ENCODE data around the gene HOXB5.

Gene HOXB5

DNA sequence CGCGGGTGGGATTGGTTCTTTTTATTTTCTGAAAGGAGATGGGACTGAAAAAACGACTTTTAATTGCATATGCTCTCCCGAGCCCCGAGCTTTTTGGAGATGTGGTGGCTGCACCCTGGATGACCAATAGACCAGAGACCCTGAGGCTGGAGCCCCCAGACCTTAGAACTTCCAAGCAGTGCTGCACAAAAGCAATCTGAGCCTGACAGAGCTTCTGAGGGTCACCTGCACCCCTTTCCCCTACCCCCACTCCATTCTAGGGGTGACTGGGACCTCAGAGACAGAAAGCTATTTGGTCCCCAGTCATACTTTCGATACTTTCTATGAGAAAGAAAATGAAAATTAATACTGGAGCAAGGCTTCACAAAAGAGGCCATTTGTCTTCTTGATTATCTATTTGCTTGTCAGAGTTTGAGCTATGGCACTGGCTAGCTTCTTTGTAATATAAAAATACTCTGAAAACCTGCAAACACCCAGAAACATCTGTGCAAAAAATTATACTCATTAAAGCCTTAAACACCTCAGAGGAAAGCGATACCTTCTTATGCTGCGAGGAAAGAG lies 19.0 kb downstream of the HOXB5 start:
- Histone ChIP-seq H3K36me3 (no peaks in the 10 kb centered on the region), H3K4me1 (no peaks in the 10 kb centered on the region), H3K9me3 (no peaks in the 10 kb centered on the region), H3K4me3 (ENCODE audit: low read depth, low read length) (no peak overlapping the region), H3K27me3 (peaks cover 96% of the 10 kb centered on the region)
- TF ChIP-seq, protein P1, sequence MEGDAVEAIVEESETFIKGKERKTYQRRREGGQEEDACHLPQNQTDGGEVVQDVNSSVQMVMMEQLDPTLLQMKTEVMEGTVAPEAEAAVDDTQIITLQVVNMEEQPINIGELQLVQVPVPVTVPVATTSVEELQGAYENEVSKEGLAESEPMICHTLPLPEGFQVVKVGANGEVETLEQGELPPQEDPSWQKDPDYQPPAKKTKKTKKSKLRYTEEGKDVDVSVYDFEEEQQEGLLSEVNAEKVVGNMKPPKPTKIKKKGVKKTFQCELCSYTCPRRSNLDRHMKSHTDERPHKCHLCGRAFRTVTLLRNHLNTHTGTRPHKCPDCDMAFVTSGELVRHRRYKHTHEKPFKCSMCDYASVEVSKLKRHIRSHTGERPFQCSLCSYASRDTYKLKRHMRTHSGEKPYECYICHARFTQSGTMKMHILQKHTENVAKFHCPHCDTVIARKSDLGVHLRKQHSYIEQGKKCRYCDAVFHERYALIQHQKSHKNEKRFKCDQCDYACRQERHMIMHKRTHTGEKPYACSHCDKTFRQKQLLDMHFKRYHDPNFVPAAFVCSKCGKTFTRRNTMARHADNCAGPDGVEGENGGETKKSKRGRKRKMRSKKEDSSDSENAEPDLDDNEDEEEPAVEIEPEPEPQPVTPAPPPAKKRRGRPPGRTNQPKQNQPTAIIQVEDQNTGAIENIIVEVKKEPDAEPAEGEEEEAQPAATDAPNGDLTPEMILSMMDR (IDR thresholded peaks at IDR 0.05; ENCODE audit: low read depth, low read length) = no peak
- no peak for DNase-seq

DNA sequence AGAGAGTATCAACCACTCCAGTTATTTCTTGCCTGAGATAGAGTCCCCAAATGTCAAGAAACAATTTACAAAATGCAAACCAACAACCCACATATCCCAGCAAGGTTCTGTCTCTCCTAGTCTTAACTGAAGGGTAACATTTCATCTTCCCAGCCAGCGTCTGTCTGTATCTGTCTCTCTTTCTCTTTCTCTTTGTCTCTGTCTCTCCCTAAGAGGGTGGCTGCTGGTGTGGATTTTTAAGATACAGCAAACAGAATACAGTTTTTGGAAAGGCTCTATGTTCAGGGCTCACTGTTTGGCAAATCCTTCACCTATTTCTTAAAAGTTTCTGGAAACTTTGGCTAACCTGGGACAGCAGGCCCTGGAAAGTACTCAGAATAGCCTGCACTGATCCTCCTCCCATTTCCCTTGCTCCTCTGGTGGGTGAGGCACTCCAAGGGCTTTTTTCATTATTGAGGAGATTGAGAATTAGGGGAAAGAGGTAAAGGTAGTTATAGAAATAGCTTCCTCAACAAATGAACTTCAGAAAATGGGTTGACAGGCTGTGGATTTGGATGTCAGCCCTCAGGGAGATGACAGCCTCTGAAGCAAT lies 21.7 kb downstream of the HOXB5 start:
- Histone ChIP-seq H3K4me1 (no peaks in the 10 kb centered on the region), H3K36me3 (no peaks in the 10 kb centered on the region), H3K27me3 (peaks cover 98% of the 10 kb centered on the region), H3K9me3 (no peaks in the 10 kb centered on the region), H3K4me3 (ENCODE audit: low read depth, low read length) (no peak overlapping the region)
- DNase-seq = no peak
- TF ChIP-seq, protein P1 (IDR thresholded peaks at IDR 0.05; ENCODE audit: low read depth, low read length) = no peak

DNA sequence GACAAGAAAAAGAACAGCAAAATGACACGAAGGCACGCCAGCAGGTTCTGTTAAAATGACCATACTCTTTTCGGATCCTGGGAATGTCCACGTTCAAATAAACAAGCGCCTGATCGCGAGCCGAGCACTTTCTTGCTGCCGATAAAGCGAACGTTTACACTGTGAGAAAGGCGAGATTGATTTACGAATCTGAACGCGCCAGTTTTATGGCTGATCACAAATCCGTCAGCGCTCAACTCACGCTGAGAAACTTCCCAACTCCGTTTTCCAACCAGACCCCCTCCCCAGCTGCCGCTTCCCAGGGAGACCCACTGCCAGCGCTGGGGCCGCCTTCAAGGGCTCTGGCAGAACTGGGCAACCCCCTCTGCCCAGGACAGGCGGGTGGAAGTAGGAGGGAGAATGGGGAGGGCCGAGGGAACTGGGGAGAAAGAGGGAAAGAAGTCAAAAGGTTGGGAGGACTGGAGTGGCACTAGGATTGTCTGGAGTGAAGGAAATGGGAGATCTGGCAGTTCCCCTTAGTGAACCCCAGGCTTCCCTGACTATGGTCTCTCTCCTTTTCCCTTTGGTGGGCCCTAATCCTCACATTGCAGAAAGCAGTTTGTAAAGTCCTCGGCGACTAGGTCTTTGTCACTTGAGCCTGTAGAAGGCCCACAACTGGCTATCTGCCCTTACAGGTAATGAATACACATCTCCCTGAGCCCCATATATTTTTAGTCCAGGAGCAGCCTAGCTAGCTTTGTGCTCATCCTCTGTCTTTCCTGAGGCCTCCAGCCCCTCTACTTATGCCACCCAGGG lies 22.4 kb downstream of the HOXB5 start:
- DNase-seq = no peak
- Histone ChIP-seq H3K4me3 (ENCODE audit: low read depth, low read length) (no peak overlapping the region), H3K27me3 (peaks cover 100% of the 10 kb centered on the region), H3K4me1 (no peaks in the 10 kb centered on the region), H3K36me3 (no peaks in the 10 kb centered on the region), H3K9me3 (no peaks in the 10 kb centered on the region)
- TF ChIP-seq, protein P1 (IDR thresholded peaks at IDR 0.05; ENCODE audit: low read depth, low read length) = no peak

DNA sequence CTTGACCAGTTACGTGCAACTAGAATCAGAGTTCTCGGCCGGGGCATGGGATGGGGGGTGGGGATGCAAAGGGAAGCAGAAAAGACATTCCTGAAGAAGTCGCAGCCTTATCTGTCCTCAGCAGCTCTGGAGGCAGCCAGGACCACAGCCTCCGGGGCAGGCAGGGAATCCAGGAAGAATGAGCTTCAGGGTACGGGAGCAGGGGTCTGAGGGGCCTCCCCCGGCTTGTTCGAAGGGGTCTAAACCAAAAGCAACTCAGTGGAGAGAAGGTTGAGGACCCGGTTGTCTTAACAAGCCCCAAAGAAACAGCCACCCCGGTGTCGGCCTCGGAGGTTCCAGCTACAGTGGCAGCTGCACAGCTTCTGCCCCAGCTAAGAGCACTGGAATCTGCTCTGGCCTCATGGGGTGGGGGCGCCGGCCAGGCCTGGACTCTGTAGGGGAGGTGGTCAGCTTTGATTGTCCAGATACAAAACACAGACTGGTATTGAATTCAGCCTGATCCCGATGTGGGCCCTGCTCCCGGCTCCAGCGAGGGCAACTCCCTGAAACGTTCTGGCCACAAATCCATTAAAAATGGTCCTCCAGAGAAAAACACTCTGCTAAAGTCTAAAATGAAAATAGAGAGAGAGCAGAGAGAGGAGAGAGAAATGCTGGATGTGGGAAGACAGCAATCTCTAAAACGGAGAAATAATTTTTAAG lies 23.1 kb downstream of the HOXB5 start:
- Histone ChIP-seq H3K4me1 (no peaks in the 10 kb centered on the region), H3K36me3 (no peaks in the 10 kb centered on the region), H3K4me3 (ENCODE audit: low read depth, low read length) (no peak overlapping the region), H3K9me3 (no peaks in the 10 kb centered on the region), H3K27me3 (peaks cover 100% of the 10 kb centered on the region)
- DNase-seq = no peak
- TF ChIP-seq, protein P1 (IDR thresholded peaks at IDR 0.05; ENCODE audit: low read depth, low read length) = no peak

DNA sequence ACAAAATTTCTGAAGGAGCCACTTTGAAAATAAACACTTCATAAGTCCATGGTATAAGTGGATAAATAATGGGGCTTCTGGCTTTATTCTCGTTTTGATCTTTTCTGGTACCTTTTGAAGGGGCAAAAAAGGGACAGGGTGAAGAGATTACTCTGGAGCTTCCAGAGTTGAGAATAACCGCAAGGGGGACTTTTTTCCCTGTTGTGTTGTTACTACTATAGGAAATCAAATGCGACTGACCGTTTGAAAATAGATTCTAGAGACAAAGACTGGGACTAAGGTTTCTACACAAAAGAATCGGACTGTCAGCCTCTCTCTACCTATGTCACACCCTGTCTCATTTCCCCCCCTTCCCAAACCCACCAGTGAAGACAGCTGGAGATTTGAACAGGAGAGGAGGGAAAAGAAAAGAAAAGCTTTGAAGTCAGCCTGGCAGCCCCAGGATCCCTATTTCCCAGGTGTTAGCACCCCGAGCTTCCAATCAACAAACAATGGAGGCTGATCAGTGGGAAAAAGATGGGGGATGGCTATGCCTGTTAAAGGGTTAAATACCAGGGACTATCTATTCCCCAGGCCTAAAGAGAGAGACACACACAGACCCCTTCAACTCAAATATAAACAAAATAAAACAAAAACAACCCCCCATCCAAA lies 23.8 kb downstream of the HOXB5 start:
- no peaks in the 10 kb centered on the region for H3K36me3 ChIP-seq
- no peaks in the 10 kb centered on the region for H3K9me3 ChIP-seq
- DNase-seq = no peak
- no peaks in the 10 kb centered on the region for H3K4me1 ChIP-seq
- H3K4me3 ChIP-seq (ENCODE audit: low read depth, low read length) = no peak overlapping the region
- H3K27me3 ChIP-seq = peaks cover 100% of the 10 kb centered on the region
- TF ChIP-seq, protein P1 (IDR thresholded peaks at IDR 0.05; ENCODE audit: low read depth, low read length) = no peak

Data from BE2C (cell line).